Measurements from ENCODE around the gene DDX21. TPM values are rescaled to one million over a fixed set of nuclear protein-coding genes. Genes with fewer than 3 reads are reported as not detected.
"Not testable (repeated sequence)": the region's sequence is repeated elsewhere in the genome, so short reads cannot be mapped to it uniquely, and the experiment has no call there.

The DDX21 gene
- total RNA-seq, 2 experiments from 2014 or later: 81.6 to 92.4 TPM

DNA sequence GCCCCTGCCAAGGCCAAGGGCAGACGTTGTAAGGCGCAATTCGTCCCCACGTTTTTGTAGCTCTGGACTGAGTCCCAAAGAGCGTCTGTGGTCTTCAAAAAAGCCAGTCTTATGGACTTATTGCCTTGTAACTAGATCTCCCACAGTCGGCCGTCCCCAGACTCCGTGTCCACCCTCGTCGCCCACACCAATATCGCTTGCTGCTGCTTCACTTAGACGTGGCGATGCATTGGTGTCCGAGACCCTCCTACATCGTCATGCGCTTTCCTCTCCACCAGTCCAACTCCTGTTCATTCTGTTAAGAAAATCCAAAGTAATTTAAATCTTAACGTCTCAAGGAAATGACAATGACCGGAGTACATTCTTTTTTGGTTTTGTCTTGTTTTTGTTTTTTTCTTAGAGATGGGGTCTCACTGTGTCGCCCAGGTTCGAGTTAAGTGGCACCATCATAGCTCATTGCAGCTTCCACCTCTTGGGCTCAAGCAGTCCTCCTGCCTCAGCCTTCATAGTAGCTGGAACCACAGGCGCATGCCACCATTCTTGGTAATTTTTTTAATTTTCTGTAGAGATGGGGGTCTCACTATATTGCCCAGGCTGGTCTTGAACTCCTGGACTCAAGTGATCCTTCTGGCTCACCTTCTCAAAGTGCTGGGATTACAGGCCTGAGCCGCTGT, 33.5 kb downstream of the DDX21 start:
- Mint-ChIP-seq H3K36me3 (ENCODE audit: low read depth) (peaks cover 17% of the 10 kb centered on the region), H3K4me1 (peaks cover 48% of the 10 kb centered on the region), H3K27me3 (no peaks in the 10 kb centered on the region), H3K9me3 (no peaks in the 10 kb centered on the region), H3K4me3 (peak overlapping the region; percentile 96), H3K27ac (peak overlapping the region; percentile 96)
- ChIA-PET POLR2A (no interaction called here), CTCF (interaction anchor here (0.7 to 1.8 kb wide), 3 partner anchors 98 to 231 kb away, joined by 3 to 10 read pairs (median 3); partner anchors contain the start of gene SRGN)
- DNase-seq: no peak

DNA sequence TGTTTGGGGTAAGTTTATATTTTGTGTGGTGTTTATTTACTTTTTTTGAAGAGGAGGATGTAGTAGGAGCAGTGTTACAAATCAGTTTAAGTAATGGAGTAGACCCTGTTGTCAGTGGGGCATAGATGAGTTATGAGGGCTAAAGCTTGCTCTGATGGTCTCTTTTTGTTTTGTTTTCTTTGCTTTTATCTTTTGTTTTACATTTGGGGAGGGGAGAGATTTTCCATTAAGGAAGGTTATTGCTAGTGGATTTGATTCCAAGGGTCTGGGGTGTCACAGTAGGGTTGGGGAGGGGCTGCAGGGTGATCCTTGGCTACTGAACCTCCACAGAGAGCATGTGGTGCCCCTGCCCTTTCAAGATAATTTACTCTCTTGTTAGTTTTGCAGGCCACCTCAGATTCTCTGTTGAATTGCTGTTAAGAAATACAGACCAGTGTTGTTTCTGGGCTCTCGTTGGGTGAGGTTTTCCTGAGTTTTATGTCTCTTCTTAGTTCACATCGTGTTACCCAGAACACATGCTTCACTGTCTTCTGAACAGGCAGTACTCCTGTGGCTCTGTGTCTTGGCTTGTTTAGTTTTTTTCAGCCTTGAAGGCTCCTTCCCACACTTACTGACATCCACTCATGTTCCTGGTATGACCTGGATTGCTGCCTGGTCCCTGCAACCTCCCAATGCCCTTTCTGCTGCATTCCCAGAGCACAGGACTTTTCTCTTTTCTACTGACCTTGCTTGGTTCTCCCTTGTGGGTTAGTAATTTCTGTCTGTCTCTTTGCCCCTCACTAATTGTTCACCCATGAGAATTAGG, 36.9 kb downstream of the DDX21 start:
- no peak for DNase-seq
- Mint-ChIP-seq H3K4me1 (peaks cover 54% of the 10 kb centered on the region), H3K9me3 (no peaks in the 10 kb centered on the region), H3K36me3 (ENCODE audit: low read depth) (peaks cover 16% of the 10 kb centered on the region), H3K4me3 (no peak overlapping the region), H3K27me3 (no peaks in the 10 kb centered on the region), H3K27ac (peak overlapping the region; percentile 1)
- POLR2A ChIA-PET: no interaction called here
- CTCF ChIA-PET: interaction anchor here (1.4 to 2.8 kb wide), 2 partner anchors 12 to 37 kb away, joined by 3 to 9 read pairs; partner anchors contain the start of gene DDX21

DNA sequence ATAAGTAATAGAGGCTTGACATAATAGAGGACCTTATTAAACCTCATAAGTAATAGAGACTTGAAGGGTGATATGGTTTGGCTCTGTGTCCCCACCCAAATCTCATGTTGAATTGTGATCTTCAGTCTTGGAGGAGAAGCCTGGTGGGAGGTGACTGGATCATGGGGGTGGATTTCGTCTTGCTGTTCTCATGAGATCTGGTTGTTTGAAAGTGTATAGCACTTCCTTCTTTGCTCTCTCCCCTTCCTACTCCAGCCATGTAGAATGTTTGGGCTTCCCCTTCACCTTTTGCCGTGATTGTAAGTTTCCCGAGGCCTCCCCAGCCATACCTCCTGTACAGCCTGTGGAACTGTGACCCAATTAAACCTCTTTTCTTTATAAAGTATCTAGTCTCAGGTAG, 41.2 kb downstream of the DDX21 start:
- no peak overlapping the region for H3K4me3 Mint-ChIP-seq
- ChIA-PET POLR2A (no interaction called here), CTCF (no interaction called here)
- no peak for DNase-seq
- H3K4me1 Mint-ChIP-seq: peaks cover 35% of the 10 kb centered on the region
- H3K27ac Mint-ChIP-seq: no peak overlapping the region
- no peaks in the 10 kb centered on the region for H3K9me3 Mint-ChIP-seq
- no peaks in the 10 kb centered on the region for H3K27me3 Mint-ChIP-seq
- H3K36me3 Mint-ChIP-seq (ENCODE audit: low read depth): peaks cover 14% of the 10 kb centered on the region

DNA sequence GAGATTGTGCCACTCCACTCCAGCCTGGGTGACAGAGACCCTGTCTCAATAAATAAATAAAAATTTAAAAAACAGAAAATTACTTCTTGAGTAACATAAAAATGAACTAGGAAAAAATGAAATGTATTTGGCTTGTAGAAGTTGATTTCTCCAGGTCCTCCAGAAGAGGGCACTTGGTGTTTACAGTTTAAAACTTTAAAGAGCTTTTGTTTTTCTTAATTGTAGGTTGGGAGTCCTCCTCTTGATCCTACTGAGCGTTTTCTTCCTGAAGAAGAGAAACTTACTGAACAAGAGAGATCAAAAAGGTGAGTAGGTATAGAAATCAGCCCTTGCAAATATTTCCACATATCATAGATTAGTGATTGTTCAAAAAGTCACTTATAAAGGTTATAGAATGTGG, 48.9 kb downstream of the DDX21 start:
- no peak overlapping the region for H3K27ac Mint-ChIP-seq
- DNase-seq: peak; percentile 37
- ChIA-PET CTCF (interaction anchor here (0.6 to 2.8 kb wide), 19 partner anchors 9 to 528 kb away, joined by 3 to 17 read pairs (median 4); no protein-coding TSS in a partner anchor), POLR2A (no interaction called here)
- H3K4me3 Mint-ChIP-seq: no peak overlapping the region
- H3K9me3 Mint-ChIP-seq: no peaks in the 10 kb centered on the region
- no peaks in the 10 kb centered on the region for H3K27me3 Mint-ChIP-seq
- H3K36me3 Mint-ChIP-seq (ENCODE audit: low read depth): peaks cover 5% of the 10 kb centered on the region
- H3K4me1 Mint-ChIP-seq: peaks cover 4% of the 10 kb centered on the region

DNA sequence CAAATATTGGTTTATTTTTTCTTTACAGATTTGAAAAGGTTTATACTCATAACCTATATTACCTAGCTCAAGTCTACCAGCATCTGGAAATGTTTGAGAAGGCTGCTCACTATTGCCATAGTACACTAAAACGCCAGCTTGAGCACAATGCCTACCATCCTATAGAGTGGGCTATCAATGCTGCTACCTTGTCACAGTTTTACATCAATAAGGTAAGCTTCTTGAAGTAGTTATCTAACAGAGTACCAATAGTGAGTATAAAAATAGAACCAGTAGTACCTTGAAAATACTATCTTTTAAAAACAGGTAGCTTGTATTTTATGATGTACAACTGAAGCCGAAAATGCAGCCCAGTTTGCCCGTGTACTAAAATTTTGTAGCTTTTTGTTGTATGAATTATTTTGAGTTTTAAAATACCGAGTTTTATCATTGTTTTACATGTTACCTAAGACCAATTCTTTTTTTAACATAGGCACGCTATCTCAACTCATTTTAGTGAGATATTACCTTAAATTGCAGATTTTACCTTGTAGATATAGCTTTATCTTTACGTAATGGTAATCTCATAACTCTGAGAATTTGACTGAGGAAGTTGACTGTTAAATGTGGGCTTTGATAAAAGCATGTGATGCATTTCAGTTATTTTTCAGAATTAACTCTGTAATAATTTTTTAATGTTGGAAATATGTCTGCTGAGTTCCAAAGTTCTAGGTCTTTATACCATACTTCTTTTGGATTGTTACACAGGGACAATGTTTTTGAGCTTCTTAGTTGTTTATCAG, 49.9 kb downstream of the DDX21 start:
- Mint-ChIP-seq H3K27me3 (no peaks in the 10 kb centered on the region), H3K9me3 (no peaks in the 10 kb centered on the region), H3K4me1 (peaks cover 3% of the 10 kb centered on the region), H3K36me3 (ENCODE audit: low read depth) (peaks cover 10% of the 10 kb centered on the region), H3K27ac (no peak overlapping the region), H3K4me3 (no peak overlapping the region)
- no peak for DNase-seq
- CTCF ChIA-PET: interaction anchor here (0.5 to 2.8 kb wide), 21 partner anchors 8 to 223 kb away, joined by 3 to 17 read pairs (median 4); no protein-coding TSS in a partner anchor
- POLR2A ChIA-PET: no interaction called here

DNA sequence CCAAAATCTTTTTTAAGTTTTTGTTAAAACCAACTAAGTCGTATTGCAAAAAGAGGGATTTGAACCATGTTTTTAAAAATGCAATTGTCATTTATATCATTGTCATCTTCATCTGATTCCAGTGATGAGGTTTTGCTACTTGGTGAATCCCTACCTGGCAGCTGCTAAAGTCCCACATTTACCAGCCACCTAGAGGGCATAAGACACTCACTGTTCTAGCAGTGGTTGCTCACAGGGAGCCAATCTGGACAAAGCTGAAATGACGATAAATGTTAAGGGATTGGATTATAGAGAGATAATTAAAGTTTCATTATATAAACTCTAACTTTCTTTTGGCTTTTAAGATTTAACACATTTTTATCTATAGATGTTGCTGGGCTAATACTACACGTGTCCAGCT, 51.3 kb downstream of the DDX21 start:
- ChIA-PET CTCF (interaction anchor here (0.7 to 2.8 kb wide), 3 partner anchors 9 to 106 kb away, joined by 3 to 14 read pairs (median 3); no protein-coding TSS in a partner anchor), POLR2A (no interaction called here)
- Mint-ChIP-seq H3K4me1 (peaks cover 3% of the 10 kb centered on the region), H3K27me3 (no peaks in the 10 kb centered on the region), H3K27ac (no peak overlapping the region), H3K36me3 (ENCODE audit: low read depth) (peaks cover 12% of the 10 kb centered on the region), H3K9me3 (no peaks in the 10 kb centered on the region), H3K4me3 (no peak overlapping the region)
- DNase-seq: no peak

DNA sequence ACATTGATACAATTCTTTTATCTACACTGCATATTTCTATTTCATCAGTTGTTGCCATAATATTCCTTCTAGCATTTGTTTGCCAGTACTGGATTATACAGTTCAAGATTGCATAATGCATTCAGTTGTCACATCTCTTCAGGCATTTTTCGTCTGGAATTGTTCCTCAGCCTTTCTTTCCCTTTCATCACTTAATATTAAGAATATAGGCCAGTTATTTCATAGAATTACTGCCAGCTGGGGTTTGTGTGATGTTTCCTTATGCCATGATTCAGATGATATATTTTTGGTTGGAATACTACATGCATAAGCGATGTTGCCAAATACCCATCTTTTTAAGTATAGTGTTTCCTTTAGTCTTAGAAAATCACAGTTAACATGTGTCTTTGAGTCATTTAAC, 53.4 kb downstream of the DDX21 start:
- no peaks in the 10 kb centered on the region for H3K9me3 Mint-ChIP-seq
- H3K4me3 Mint-ChIP-seq: no peak overlapping the region
- H3K27me3 Mint-ChIP-seq: no peaks in the 10 kb centered on the region
- peaks cover 12% of the 10 kb centered on the region for H3K4me1 Mint-ChIP-seq
- ChIA-PET CTCF (interaction anchor here (1.0 to 1.9 kb wide), 3 partner anchors 42 to 85 kb away, joined by 3 to 4 read pairs (median 3); no protein-coding TSS in a partner anchor), POLR2A (no interaction called here)
- H3K27ac Mint-ChIP-seq: no peak overlapping the region
- DNase-seq: no peak
- H3K36me3 Mint-ChIP-seq (ENCODE audit: low read depth): peaks cover 25% of the 10 kb centered on the region

DNA sequence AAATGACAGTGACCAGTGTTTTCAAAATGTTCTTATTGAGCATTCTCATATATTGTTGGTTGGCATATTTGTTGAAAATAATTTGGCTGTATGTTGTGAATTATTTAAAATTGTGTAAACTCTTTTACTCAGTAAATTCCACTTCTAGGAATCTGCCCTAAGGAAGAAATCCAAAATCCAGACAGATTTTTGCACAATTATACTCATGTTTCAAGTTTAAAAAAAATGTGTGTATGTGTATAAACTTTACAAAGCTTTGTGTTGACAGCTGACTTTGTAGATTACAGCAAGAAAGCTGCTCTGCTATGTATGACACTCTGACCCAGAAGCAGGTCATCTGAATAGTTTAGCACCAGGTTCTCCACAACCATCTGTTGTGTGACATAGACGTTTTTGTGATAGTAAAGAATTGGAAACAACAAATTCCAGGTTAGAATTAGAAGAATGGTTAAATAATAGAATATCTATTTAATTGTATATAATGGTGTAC, 54.2 kb downstream of the DDX21 start:
- Mint-ChIP-seq H3K27ac (no peak overlapping the region), H3K36me3 (ENCODE audit: low read depth) (peaks cover 26% of the 10 kb centered on the region), H3K4me1 (peaks cover 9% of the 10 kb centered on the region), H3K4me3 (no peak overlapping the region), H3K9me3 (no peaks in the 10 kb centered on the region), H3K27me3 (no peaks in the 10 kb centered on the region)
- no peak for DNase-seq
- CTCF ChIA-PET: interaction anchor here (0.5 to 2.4 kb wide), 6 partner anchors 9 to 419 kb away, joined by 3 to 15 read pairs (median 4); no protein-coding TSS in a partner anchor
- POLR2A ChIA-PET: no interaction called here

DNA sequence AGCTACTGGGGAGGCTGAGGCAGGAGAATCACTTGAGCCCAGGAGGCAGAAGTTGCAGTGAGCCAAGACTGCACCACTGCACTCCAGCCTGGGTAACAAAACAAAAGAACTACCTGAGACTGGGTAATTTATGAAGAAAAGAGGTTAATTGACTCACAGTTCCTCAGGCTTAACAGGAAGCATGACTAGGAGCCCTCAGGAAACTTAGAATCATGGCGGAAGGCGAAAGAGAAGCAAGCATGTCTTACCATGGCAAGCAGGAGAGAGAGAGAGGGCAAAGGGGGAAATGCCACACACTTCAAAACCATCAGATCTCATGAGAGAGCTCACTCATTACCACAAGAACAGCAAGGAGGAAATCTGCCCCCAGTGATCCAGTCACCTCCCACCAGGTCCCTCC, 56.8 kb downstream of the DDX21 start:
- H3K4me3 Mint-ChIP-seq, H3K27me3 Mint-ChIP-seq, POLR2A ChIA-PET, DNase-seq, H3K27ac Mint-ChIP-seq, H3K4me1 Mint-ChIP-seq, H3K9me3 Mint-ChIP-seq: not testable (repeated sequence)
- H3K36me3 Mint-ChIP-seq (ENCODE audit: low read depth): peaks cover 26% of the 10 kb centered on the region
- CTCF ChIA-PET: interaction anchor here (2.1 kb wide), 1 partner anchor 80 kb away, joined by 4 read pairs; no protein-coding TSS in a partner anchor

DNA sequence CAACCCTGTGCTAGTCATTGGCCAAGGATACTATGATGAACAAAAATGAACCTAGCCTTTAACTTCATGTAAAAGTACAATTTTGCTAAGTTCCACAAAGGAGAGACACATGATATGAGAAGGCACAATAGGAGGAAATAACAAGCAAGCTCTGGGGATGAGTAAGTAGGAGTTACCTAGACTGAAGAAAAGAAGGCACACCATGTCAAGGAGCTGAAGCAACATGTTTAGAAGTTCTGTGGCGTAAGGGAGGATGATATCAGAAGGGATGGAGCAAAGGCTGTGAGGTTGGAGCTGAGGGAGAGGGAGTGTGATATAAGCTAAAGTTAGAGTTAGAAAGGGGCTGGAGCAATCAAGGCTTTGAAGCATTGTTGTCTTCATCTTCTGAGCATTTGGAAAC, 58.2 kb downstream of the DDX21 start:
- Mint-ChIP-seq H3K4me1 (peaks cover 9% of the 10 kb centered on the region), H3K36me3 (ENCODE audit: low read depth) (peaks cover 24% of the 10 kb centered on the region), H3K27me3 (no peaks in the 10 kb centered on the region), H3K9me3 (no peaks in the 10 kb centered on the region), H3K27ac (no peak overlapping the region), H3K4me3 (no peak overlapping the region)
- POLR2A ChIA-PET: no interaction called here
- DNase-seq: no peak
- CTCF ChIA-PET: interaction anchor here (0.6 to 2.1 kb wide), 4 partner anchors 9 to 78 kb away, joined by 3 to 4 read pairs (median 4); no protein-coding TSS in a partner anchor

DNA sequence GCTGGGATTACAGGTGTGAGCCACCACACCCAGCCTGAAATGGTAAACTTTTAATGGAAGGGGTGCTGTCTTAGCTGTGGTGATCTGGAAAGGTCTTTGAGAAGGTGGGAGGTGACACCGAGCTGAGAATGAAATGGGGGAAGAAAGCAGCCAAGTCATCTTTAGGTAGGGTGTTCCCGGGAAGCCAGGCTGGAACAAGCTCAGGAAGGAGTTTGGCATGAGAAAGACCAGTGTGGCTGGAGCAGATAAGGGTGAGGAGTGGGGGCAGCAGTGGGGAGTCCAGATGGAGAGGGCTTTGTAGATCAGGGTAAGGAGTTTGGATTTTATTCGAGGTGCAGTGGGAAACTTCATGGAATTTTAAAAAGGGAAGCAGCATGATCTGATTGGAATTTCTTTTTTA, 62.6 kb downstream of the DDX21 start:
- no peak for DNase-seq
- H3K9me3 Mint-ChIP-seq: no peaks in the 10 kb centered on the region
- peaks cover 5% of the 10 kb centered on the region for H3K36me3 Mint-ChIP-seq (ENCODE audit: low read depth)
- ChIA-PET POLR2A (interaction anchor here (0.7 kb wide), 1 partner anchor 74 kb away, joined by 3 read pairs; no protein-coding TSS in a partner anchor), CTCF (interaction anchor here (1.2 kb wide), 1 partner anchor 13 kb away, joined by 4 read pairs; no protein-coding TSS in a partner anchor)
- no peaks in the 10 kb centered on the region for H3K4me1 Mint-ChIP-seq
- H3K27me3 Mint-ChIP-seq: no peaks in the 10 kb centered on the region
- no peak overlapping the region for H3K4me3 Mint-ChIP-seq
- H3K27ac Mint-ChIP-seq: no peak overlapping the region

DNA sequence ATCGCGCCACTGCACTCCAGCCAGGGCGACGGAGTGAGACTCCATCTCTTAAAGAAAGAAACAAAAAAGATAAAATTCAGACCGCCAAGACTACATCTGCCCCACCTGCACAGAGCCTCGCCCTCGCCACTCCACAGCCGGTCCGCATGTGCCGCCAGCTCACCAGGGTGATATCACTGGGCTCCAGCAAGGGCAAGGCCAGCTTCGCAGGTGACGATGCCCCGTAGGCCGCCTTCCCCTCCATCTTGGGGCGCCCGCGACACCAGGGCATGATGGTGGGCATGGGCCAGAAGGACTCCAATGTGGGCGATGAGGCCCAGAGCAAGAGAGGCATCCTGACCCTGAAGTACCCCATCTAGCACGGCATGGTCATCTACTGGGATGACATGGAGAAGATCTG, 66.6 kb downstream of the DDX21 start:
- H3K27me3 Mint-ChIP-seq: no peaks in the 10 kb centered on the region
- CTCF ChIA-PET: interaction anchor here (0.9 to 2.2 kb wide), 3 partner anchors 20 to 26 kb away, joined by 3 to 6 read pairs (median 4); no protein-coding TSS in a partner anchor
- POLR2A ChIA-PET: no interaction called here

More for the DNA sequence above, 66.6 kb downstream of the DDX21 start:
- no peaks in the 10 kb centered on the region for H3K9me3 Mint-ChIP-seq
- DNase-seq: no peak
- H3K36me3 Mint-ChIP-seq (ENCODE audit: low read depth): no peaks in the 10 kb centered on the region
- H3K4me1 Mint-ChIP-seq: peaks cover 5% of the 10 kb centered on the region
- H3K4me3 Mint-ChIP-seq: no peak overlapping the region
- H3K27ac Mint-ChIP-seq: no peak overlapping the region

Data from activated CD4-positive, alpha-beta T cell treated with anti-CD3 and anti-CD28 coated beads, Interleukin-2, amount 10 ng/mL, durations not matched to agents 7 days and 5 days (primary cell).